ENCODE results near the gene CCK.
A peak's percentile ranks its signal among the peaks of the same experiment; 100 is the strongest.

CCK gene

GRCh38 chr3:42229942-42230688 lies 35.9 kb downstream of the CCK start:
- no peak overlapping the region for H3K23ac ChIP-seq (ENCODE audit: low read length in 2 of 2)
- H3K79me1 ChIP-seq (replicated peaks; ENCODE audit: low read length, poor library complexity, severe bottlenecking), result no peaks in the 10 kb centered on the region
- no peak overlapping the region for H2BK5ac ChIP-seq (ENCODE audit: low read depth, low read length, poor library complexity, severe bottlenecking)
- H3K18ac ChIP-seq (ENCODE audit: low read depth in 1 of 2, low read length in 2 of 2), result no peak overlapping the region
- peaks cover 3% of the 10 kb centered on the region for H3K4me1 ChIP-seq (ENCODE audit: control insufficient read depth, insufficient read depth, low read depth, low read length)
- H4K91ac ChIP-seq (ENCODE audit: low read length), result no peak overlapping the region
- no peak overlapping the region for H2AK5ac ChIP-seq (ENCODE audit: low read length, severe bottlenecking)
- H3K9ac ChIP-seq (ENCODE audit: low read length), result peak overlapping the region; percentile 83
- no peak overlapping the region for H2AFZ ChIP-seq (ENCODE audit: low read depth, low read length)
- DNase-seq, result peak; percentile 57
- H3K27me3 ChIP-seq (ENCODE audit: control insufficient read depth in 1 of 2, insufficient read depth in 1 of 2, low read length in 2 of 2), result peaks cover 10% of the 10 kb centered on the region in 2 experiments
- H4K8ac ChIP-seq (ENCODE audit: low read length), result peak overlapping the region; percentile 10
- H2BK15ac ChIP-seq (ENCODE audit: low read depth, poor library complexity, severe bottlenecking), result no peak overlapping the region
- no peak overlapping the region for H2BK12ac ChIP-seq (ENCODE audit: low read length in 2 of 2)
- H3K14ac ChIP-seq (ENCODE audit: low read length in 2 of 2), result no peak overlapping the region
- peaks cover 0 to 18% of the 10 kb centered on the region in 2 experiments for H3K36me3 ChIP-seq (ENCODE audit: control insufficient read depth in 1 of 2, insufficient read depth in 2 of 2, low read depth in 1 of 2, low read length in 2 of 2)
- H3K9me3 ChIP-seq (ENCODE audit: control insufficient read depth, low read length), result no peaks in the 10 kb centered on the region
- H3K4ac ChIP-seq (ENCODE audit: low read depth in 1 of 2, low read length in 2 of 2), result no peak overlapping the region
- H3K27ac ChIP-seq (ENCODE audit: low read length, poor library complexity, severe bottlenecking), result no peak overlapping the region
- H2BK120ac ChIP-seq (ENCODE audit: low read depth, low read length), result no peak overlapping the region
- H3K4me3 ChIP-seq (ENCODE audit: insufficient read depth in 1 of 2, low read depth in 1 of 2, low read length in 2 of 2), result peak overlapping the region in 1 of 2 experiments; percentile 66
- WGBS, result 58% methylated on average over 8 of the region's 14 CpGs
- H3K4me2 ChIP-seq (ENCODE audit: low read length, poor library complexity, severe bottlenecking), result no peak overlapping the region

- Histone ChIP-seq H2BK12ac (ENCODE audit: low read length in 2 of 2) (no peak overlapping the region), H3K79me1 (replicated peaks; ENCODE audit: low read length, poor library complexity, severe bottlenecking) (no peaks in the 10 kb centered on the region), H3K36me3 (ENCODE audit: control insufficient read depth in 1 of 2, insufficient read depth in 2 of 2, low read depth in 1 of 2, low read length in 2 of 2) (peaks cover 0 to 25% of the 10 kb centered on the region in 2 experiments), H3K4me1 (ENCODE audit: control insufficient read depth, insufficient read depth, low read depth, low read length) (peaks cover 3% of the 10 kb centered on the region), H3K18ac (ENCODE audit: low read depth in 1 of 2, low read length in 2 of 2) (no peak overlapping the region), H3K27ac (ENCODE audit: low read length, poor library complexity, severe bottlenecking) (no peak overlapping the region), H2BK5ac (ENCODE audit: low read depth, low read length, poor library complexity, severe bottlenecking) (no peak overlapping the region), H4K8ac (ENCODE audit: low read length) (no peak overlapping the region), H3K4me3 (ENCODE audit: insufficient read depth in 1 of 2, low read depth in 1 of 2, low read length in 2 of 2) (no peak overlapping the region), H3K14ac (ENCODE audit: low read length in 2 of 2) (no peak overlapping the region), H3K4me2 (ENCODE audit: low read length, poor library complexity, severe bottlenecking) (no peak overlapping the region), H3K9me3 (ENCODE audit: control insufficient read depth, low read length) (no peaks in the 10 kb centered on the region), H3K4ac (ENCODE audit: low read depth in 1 of 2, low read length in 2 of 2) (no peak overlapping the region), H4K91ac (ENCODE audit: low read length) (peak overlapping the region; percentile 52), H2AK5ac (ENCODE audit: low read length, severe bottlenecking) (no peak overlapping the region), H3K9ac (ENCODE audit: low read length) (peak overlapping the region; percentile 83), H2AFZ (ENCODE audit: low read depth, low read length) (no peak overlapping the region), H2BK120ac (ENCODE audit: low read depth, low read length) (no peak overlapping the region), H3K27me3 (ENCODE audit: control insufficient read depth in 1 of 2, insufficient read depth in 1 of 2, low read length in 2 of 2) (peaks cover 6 to 10% of the 10 kb centered on the region in 2 experiments), H3K23ac (ENCODE audit: low read length in 2 of 2) (no peak overlapping the region), H2BK15ac (ENCODE audit: low read depth, poor library complexity, severe bottlenecking) (no peak overlapping the region)
- DNase-seq, result no peak
- WGBS, result 90% methylated on average over 5 of the region's 5 CpGs
These were observed 36.6 kb downstream of the CCK start for GRCh38 chr3:42229266-42229941.

GRCh38 chr3:42228796-42229195 lies 37.2 kb downstream of the CCK start:
- H2BK120ac ChIP-seq (ENCODE audit: low read depth, low read length), result no peak overlapping the region
- no peak overlapping the region for H3K9ac ChIP-seq (ENCODE audit: low read length)
- no peak overlapping the region for H2BK15ac ChIP-seq (ENCODE audit: low read depth, poor library complexity, severe bottlenecking)
- H2BK12ac ChIP-seq (ENCODE audit: low read length in 2 of 2), result no peak overlapping the region
- no peak overlapping the region for H3K4me2 ChIP-seq (ENCODE audit: low read length, poor library complexity, severe bottlenecking)
- H3K18ac ChIP-seq (ENCODE audit: low read depth in 1 of 2, low read length in 2 of 2), result no peak overlapping the region
- H4K8ac ChIP-seq (ENCODE audit: low read length), result no peak overlapping the region
- no peak overlapping the region for H4K91ac ChIP-seq (ENCODE audit: low read length)
- no peak overlapping the region for H3K23ac ChIP-seq (ENCODE audit: low read length in 2 of 2)
- no peak overlapping the region for H3K14ac ChIP-seq (ENCODE audit: low read length in 2 of 2)
- peaks cover under 1 to 4% of the 10 kb centered on the region in 2 experiments for H3K27me3 ChIP-seq (ENCODE audit: control insufficient read depth in 1 of 2, insufficient read depth in 1 of 2, low read length in 2 of 2)
- no peak overlapping the region for H3K4me3 ChIP-seq (ENCODE audit: insufficient read depth in 1 of 2, low read depth in 1 of 2, low read length in 2 of 2)
- no peaks in the 10 kb centered on the region for H3K9me3 ChIP-seq (ENCODE audit: control insufficient read depth, low read length)
- peaks cover 3% of the 10 kb centered on the region for H3K4me1 ChIP-seq (ENCODE audit: control insufficient read depth, insufficient read depth, low read depth, low read length)
- no peak overlapping the region for H3K27ac ChIP-seq (ENCODE audit: low read length, poor library complexity, severe bottlenecking)
- 38% methylated on average over 2 of the region's 5 CpGs for WGBS
- H3K79me1 ChIP-seq (replicated peaks; ENCODE audit: low read length, poor library complexity, severe bottlenecking), result no peaks in the 10 kb centered on the region
- H3K4ac ChIP-seq (ENCODE audit: low read depth in 1 of 2, low read length in 2 of 2), result no peak overlapping the region
- DNase-seq, result no peak
- no peak overlapping the region for H2AFZ ChIP-seq (ENCODE audit: low read depth, low read length)
- H2AK5ac ChIP-seq (ENCODE audit: low read length, severe bottlenecking), result no peak overlapping the region
- peaks cover 3 to 31% of the 10 kb centered on the region in 2 experiments for H3K36me3 ChIP-seq (ENCODE audit: control insufficient read depth in 1 of 2, insufficient read depth in 2 of 2, low read depth in 1 of 2, low read length in 2 of 2)
- no peak overlapping the region for H2BK5ac ChIP-seq (ENCODE audit: low read depth, low read length, poor library complexity, severe bottlenecking)
